GM19099 (cell line): ENCODE results near the gene DIP2A.

Experiments
- POLR2A ChIP-seq: IDR thresholded peaks from 3 replicates; pipeline ENCODE4 v1.6.1; 2011; ENCODE audit warnings: low read depth; ENCODE audit not compliant: insufficient read length; ENCODE audit errors: extremely low read depth

The DIP2A gene

DNA sequence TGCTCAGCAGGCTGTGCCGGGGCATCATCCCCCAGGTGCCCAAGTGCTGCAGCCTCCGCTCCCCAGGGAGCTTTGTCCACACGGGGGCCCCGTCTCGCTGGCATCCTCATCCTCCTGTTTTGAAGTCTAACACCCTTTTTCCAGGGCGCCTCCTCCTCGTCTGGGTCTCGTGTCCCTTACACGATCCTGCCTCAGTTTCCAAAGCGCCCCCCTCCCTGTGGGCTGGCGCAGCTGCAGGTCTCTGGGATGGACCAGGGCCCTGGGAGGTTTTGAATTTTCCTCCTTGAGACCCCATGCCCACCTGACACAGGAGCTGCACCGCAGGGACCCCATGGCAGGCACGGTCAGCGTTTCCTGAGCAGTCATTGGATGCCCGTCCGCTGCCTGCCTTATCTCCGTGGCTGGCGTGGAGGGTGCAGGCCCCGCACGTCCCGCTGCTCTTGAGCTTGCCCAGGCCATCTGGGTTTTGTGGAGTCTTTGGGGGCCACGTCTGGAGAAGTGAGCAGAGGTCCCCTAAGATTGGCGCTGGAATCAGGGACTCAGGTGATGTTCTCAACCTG, 37.4 kb upstream of the DIP2A start:
- TF ChIP-seq POLR2A = no peak

- no peak for TF ChIP-seq POLR2A
Observed at GRCh38 chr21:46421756-46422555, 36.7 kb upstream of the DIP2A start.

DNA sequence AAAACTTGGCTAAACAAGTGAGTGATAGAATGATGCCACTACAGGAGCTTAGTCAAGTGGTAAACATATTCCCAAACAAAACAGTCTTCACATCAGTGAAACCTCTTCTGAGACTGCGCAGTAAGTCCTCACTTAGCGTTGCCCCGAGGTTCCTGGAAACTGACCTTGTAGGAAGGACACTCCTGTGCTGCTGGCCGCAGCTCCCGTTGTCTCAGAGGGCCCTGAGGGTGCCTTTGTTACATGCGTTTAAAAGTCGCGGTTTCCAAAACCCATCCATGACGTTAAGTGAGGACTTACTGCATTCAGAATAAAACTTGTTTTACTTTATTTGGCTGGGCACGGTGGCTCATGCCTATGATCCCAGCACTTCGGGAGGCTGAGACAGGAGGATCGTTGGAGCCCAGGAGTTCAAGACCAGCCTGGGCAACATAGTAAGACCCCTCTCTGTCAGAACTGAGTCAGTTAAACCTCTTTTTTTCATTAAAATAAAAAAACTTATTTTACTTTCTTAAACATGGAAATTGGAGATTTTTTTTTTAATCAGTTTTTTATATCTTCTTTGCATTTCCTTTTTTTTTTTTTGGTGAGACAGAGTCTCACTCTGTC, 36.0 kb upstream of the DIP2A start:
- TF ChIP-seq POLR2A = no peak

DNA sequence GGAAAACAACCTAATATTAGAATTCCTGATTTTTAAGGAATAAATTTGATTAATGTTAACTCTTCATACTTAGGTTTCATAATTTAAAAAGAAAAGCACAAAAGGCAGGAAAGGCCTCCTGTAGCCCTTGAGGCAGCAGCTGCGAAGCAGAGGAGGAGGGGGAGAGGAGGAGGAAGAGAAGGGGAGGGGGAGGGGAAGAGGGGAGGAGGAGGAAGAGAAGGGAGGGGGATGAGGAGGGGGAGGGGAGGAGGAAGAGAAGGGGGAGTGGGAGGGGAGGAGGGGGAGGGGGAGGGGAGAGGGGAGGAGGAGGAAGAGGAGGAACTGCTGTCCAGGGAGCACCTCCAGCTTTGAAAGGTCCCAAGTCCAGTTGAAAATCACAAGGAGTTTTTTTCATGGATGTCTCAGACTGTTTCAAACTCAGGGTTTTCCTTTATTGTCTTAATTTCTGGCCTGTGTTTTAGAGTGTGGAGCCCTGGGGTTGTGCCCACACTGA, 35.1 kb upstream of the DIP2A start:
- TF ChIP-seq POLR2A = no peak

DNA sequence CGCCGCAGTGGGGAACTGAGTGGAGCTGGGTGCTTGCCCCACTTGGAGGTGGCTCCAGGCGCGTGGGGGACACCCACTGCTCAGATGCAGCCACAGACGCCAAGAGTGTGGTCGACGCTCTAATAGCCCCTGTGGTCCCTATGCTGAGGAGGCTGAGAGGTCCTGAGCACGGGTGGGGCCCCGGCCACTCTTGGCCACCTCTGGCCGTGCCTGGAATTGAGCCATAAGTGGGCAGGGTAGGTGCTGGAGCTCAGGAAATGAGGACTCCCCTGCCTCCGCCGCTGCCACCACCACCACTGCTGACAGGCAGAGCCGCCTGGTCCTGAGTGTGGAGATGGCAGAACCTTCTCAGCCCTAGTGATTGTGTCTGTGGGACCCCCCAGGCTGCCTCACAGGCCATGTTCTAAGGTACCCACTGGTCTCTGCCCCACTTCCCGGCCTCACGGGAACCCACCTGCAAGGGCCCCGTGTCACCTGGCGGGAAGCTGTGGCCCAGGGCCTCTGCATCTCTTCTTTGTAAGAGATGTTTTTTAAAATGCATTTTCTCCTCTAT, 34.6 kb upstream of the DIP2A start:
- TF ChIP-seq POLR2A = no peak

DNA sequence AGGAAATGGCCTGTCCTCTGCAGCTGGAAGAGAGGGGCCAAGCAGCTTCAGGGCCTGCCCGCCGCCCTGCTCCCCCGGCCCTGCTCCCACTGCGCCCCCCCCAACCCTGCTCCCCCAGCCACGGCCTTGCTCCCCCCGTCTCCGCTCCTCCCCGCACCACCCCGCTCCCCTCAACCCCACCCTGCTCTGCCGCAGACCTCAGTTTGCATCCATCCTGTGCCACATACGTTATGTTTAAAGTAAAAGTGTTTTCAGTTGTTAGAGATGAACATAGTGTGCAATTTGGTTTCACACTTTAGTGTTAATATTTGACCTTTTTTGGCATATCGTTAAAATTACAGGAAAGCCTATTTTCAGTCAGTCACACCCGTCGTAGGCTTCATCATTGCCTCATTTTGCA, 34.1 kb upstream of the DIP2A start:
- no peak for TF ChIP-seq POLR2A

DNA sequence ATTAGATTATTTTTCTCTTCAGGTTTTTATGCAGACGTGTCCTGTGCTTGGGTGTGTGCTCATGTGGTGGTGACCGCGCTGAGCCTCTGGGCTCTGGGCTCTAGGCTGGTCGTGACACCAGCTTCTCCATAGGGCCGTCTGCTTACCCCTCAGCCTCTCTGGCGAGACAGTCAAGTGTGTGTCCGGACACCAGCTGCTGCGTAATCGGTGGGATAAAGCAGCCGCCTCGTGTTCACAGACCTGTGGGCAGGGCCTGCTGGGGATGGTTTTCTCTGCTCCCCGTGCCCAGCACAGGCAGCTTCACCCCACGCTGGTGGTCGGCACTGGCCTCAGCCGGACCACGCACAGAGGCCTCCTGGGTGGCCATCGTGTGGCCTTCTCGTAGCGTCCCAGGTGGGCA, 33.6 kb upstream of the DIP2A start:
- no peak for TF ChIP-seq POLR2A

DNA sequence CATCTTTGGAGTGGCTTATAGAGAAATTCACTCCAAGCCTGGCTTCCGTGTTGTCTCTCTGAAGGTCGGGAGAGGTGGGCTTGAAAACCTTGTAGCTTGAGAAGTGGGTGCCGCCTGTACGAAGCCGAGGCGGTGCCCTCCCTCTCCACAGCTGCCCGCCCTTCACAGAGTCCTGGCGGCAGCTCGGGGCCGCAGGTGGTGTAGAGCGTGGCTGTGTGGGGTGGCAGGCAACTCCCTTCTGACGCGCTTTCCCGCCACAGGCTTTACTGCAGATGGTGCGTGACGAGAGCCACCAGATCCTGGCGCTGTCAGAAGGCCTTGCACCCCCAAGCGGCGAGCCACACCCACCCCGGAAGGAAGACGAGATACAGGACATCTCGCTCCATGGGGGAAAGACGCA, 33.1 kb upstream of the DIP2A start:
- no peak for TF ChIP-seq POLR2A

- no peak for TF ChIP-seq POLR2A
Observed at GRCh38 chr21:46426313-46427046, 32.2 kb upstream of the DIP2A start.

- no peak for TF ChIP-seq POLR2A
Observed at GRCh38 chr21:46427516-46427915, 31.2 kb upstream of the DIP2A start.

DNA sequence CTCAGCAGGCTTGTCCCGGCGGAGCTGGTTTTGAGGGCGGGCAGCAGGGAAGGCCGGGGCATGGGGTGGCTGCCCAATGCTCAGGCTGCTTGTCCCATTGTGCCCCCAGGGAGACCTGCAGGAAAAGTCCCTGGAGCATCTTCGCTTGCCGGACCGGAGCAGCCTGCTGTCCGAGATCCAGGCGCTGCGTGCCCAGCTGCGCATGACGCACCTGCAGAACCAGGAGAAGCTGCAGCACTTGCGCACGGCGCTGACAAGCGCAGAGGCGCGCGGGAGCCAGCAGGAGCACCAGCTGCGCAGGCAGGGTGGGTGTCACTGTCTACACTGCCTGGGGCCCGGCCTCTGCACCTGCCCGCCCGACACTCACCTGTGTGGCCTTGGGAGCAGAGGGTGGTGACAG, 30.4 kb upstream of the DIP2A start:
- TF ChIP-seq POLR2A = no peak

- TF ChIP-seq POLR2A = no peak
Observed at GRCh38 chr21:46428987-46429710, 29.5 kb upstream of the DIP2A start.

DNA sequence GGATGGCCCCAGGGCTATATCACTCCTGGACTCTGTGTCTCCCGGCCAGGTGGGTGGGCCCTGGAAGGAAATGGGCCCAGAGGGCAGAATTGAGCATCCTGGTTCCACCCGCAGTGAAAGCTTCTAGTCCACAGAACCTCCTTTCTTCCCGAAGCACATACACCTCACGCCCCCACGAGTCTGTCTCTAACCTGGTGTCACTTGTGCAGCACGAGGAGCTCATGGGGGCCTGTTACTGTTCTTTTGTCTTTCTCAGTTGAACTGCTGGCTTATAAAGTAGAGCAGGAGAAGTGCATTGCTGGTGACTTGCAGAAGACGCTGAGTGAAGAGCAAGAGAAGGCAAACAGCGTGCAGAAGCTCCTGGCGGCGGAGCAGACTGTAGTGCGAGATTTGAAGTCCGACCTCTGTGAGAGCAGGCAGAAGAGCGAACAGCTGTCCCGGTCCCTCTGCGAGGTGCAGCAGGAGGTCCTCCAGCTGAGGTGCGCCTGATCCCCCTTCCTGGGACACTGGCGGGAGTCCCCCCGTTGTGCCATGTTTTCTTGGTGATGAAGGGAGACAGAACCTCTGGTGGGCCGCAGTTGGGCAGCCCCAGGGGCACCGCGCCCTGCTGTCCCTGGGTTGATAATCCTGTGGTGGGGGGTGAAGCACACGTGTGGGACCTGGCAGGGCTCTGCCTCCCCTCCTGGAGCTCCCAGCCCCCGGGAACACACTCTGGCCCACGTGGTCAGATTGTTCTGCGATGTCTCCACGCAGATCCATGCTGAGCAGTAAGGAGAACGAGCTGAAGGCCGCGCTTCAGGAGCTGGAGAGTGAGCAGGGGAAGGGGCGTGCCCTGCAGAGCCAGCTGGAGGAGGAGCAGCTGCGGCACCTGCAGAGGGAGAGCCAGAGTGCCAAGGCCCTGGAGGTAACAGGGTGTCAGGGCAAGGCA, 28.7 kb upstream of the DIP2A start:
- no peak for TF ChIP-seq POLR2A
